ENCODE results near the gene GMEB2. TPM values are rescaled to one million over a fixed set of nuclear protein-coding genes. Genes with fewer than 3 reads are reported as not detected.

GMEB2 gene
- total and polyA plus RNA-seq, 10 of the 15 experiments (the other 5 are each of a cell fraction or from before 2014, with no cell fraction given), result 0.08 to 15.1 (median 6.9) TPM

DNA sequence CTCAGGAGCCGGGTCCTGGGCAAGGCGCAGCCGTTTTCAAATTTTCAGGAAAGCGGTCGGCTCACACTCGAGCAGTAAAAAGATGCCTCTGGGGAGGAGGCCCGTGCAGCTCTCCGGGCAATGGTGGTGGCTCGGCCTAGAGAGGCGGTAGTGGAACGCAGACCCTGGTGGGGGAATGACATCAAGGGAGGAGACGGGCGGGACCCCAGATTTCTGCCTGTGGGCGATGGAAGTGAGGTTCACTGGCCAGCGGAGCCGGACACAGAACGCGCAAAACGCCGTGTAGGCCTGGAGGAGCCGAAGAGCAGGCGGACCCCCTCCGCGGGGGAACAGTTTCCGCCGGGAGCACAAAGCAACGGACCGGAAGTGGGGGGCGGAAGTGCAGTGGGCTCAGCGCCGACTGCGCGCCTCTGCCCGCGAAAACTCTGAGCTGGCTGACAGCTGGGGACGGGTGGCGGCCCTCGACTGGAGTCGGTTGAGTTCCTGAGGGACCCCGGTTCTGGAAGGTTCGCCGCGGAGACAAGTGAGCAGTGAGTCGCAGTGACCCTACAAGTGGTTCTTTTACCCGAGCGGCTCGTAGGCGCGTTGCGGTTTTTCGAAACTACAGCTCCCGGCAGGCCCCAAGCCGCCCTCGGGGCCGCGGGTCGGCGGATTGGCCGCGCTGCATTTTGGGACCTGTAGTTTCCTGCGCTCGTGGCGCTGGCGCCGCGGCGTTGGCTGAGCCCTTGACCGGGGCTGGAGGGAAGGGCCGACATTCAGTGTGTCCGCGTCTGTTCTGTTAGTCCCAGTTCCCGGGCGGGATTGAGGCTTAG lies 31.2 kb upstream of the GMEB2 start, which contains the start of gene RTEL1 (continued):
- no peak for TF ChIP-seq MYB (IDR thresholded peaks at IDR 0.05; ENCODE audit: borderline replicate concordance, low read depth, low read length)
- TF ChIP-seq JUNB (IDR thresholded peaks at IDR 0.05), result no peak
- TF ChIP-seq, protein P1, sequence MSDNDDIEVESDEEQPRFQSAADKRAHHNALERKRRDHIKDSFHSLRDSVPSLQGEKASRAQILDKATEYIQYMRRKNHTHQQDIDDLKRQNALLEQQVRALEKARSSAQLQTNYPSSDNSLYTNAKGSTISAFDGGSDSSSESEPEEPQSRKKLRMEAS (IDR thresholded peaks at IDR 0.05; ENCODE audit: low read depth, low read length), result no peak; the same call in 1 of the 2 replicates
- TF ChIP-seq CBX5 (IDR thresholded peaks at IDR 0.05; ENCODE audit: low read depth), result no peak
- TF ChIP-seq, protein P2, sequence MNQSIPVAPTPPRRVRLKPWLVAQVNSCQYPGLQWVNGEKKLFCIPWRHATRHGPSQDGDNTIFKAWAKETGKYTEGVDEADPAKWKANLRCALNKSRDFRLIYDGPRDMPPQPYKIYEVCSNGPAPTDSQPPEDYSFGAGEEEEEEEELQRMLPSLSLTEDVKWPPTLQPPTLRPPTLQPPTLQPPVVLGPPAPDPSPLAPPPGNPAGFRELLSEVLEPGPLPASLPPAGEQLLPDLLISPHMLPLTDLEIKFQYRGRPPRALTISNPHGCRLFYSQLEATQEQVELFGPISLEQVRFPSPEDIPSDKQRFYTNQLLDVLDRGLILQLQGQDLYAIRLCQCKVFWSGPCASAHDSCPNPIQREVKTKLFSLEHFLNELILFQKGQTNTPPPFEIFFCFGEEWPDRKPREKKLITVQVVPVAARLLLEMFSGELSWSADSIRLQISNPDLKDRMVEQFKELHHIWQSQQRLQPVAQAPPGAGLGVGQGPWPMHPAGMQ (IDR thresholded peaks at IDR 0.05; ENCODE audit: borderline replicate concordance), result no peak
- TF ChIP-seq NR2C2 (IDR thresholded peaks at IDR 0.05; ENCODE audit: borderline replicate concordance, control insufficient read depth, insufficient read length, low read depth), result no peak
- TF ChIP-seq, protein P3, sequence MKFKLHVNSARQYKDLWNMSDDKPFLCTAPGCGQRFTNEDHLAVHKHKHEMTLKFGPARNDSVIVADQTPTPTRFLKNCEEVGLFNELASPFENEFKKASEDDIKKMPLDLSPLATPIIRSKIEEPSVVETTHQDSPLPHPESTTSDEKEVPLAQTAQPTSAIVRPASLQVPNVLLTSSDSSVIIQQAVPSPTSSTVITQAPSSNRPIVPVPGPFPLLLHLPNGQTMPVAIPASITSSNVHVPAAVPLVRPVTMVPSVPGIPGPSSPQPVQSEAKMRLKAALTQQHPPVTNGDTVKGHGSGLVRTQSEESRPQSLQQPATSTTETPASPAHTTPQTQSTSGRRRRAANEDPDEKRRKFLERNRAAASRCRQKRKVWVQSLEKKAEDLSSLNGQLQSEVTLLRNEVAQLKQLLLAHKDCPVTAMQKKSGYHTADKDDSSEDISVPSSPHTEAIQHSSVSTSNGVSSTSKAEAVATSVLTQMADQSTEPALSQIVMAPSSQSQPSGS (IDR thresholded peaks at IDR 0.05; ENCODE audit: low read length), result no peak
- TF ChIP-seq, protein P4, sequence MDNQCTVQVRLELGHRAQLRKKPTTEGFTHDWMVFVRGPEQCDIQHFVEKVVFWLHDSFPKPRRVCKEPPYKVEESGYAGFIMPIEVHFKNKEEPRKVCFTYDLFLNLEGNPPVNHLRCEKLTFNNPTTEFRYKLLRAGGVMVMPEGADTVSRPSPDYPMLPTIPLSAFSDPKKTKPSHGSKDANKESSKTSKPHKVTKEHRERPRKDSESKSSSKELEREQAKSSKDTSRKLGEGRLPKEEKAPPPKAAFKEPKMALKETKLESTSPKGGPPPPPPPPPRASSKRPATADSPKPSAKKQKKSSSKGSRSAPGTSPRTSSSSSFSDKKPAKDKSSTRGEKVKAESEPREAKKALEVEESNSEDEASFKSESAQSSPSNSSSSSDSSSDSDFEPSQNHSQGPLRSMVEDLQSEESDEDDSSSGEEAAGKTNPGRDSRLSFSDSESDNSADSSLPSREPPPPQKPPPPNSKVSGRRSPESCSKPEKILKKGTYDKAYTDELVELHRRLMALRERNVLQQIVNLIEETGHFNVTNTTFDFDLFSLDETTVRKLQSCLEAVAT (IDR thresholded peaks at IDR 0.05), result peak; percentile 82
- no peak; the same call in 1 of the 2 replicates for TF ChIP-seq DPF2 (IDR thresholded peaks at IDR 0.05)
- TF ChIP-seq MTA2 (IDR thresholded peaks at IDR 0.05; ENCODE audit: low read depth), result peak; percentile 62; the same call in 1 of the 2 replicates
- peak; percentile 43; the same call in 1 of the 2 replicates for TF ChIP-seq SMARCA5 (IDR thresholded peaks at IDR 0.05)
- peak; percentile 85; the same call in 1 of the 2 replicates for TF ChIP-seq CREM (IDR thresholded peaks at IDR 0.05; ENCODE audit: low read depth)
- no peak for TF ChIP-seq PAX5 (IDR thresholded peaks at IDR 0.05; ENCODE audit: borderline replicate concordance, low read depth, low read length)
- TF ChIP-seq, protein P5, sequence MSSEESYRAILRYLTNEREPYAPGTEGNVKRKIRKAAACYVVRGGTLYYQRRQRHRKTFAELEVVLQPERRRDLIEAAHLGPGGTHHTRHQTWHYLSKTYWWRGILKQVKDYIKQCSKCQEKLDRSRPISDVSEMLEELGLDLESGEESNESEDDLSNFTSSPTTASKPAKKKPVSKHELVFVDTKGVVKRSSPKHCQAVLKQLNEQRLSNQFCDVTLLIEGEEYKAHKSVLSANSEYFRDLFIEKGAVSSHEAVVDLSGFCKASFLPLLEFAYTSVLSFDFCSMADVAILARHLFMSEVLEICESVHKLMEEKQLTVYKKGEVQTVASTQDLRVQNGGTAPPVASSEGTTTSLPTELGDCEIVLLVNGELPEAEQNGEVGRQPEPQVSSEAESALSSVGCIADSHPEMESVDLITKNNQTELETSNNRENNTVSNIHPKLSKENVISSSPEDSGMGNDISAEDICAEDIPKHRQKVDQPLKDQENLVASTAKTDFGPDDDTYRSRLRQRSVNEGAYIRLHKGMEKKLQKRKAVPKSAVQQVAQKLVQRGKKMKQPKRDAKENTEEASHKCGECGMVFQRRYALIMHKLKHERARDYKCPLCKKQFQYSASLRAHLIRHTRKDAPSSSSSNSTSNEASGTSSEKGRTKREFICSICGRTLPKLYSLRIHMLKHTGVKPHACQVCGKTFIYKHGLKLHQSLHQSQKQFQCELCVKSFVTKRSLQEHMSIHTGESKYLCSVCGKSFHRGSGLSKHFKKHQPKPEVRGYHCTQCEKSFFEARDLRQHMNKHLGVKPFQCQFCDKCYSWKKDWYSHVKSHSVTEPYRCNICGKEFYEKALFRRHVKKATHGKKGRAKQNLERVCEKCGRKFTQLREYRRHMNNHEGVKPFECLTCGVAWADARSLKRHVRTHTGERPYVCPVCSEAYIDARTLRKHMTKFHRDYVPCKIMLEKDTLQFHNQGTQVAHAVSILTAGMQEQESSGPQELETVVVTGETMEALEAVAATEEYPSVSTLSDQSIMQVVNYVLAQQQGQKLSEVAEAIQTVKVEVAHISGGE (CRISPR knock-in tag; IDR thresholded peaks at IDR 0.05), result peak; percentile 95
- TF ChIP-seq, protein P6, sequence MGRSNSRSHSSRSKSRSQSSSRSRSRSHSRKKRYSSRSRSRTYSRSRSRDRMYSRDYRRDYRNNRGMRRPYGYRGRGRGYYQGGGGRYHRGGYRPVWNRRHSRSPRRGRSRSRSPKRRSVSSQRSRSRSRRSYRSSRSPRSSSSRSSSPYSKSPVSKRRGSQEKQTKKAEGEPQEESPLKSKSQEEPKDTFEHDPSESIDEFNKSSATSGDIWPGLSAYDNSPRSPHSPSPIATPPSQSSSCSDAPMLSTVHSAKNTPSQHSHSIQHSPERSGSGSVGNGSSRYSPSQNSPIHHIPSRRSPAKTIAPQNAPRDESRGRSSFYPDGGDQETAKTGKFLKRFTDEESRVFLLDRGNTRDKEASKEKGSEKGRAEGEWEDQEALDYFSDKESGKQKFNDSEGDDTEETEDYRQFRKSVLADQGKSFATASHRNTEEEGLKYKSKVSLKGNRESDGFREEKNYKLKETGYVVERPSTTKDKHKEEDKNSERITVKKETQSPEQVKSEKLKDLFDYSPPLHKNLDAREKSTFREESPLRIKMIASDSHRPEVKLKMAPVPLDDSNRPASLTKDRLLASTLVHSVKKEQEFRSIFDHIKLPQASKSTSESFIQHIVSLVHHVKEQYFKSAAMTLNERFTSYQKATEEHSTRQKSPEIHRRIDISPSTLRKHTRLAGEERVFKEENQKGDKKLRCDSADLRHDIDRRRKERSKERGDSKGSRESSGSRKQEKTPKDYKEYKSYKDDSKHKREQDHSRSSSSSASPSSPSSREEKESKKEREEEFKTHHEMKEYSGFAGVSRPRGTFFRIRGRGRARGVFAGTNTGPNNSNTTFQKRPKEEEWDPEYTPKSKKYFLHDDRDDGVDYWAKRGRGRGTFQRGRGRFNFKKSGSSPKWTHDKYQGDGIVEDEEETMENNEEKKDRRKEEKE (IDR thresholded peaks at IDR 0.05), result no peak
- TF ChIP-seq RFX5 (IDR thresholded peaks at IDR 0.05; ENCODE audit: low read depth, low read length), result no peak
- TF ChIP-seq CBX3 (IDR thresholded peaks at IDR 0.05; ENCODE audit: borderline replicate concordance, low read depth), result no peak
- TF ChIP-seq BCL11A (IDR thresholded peaks at IDR 0.05; ENCODE audit: low read depth, low read length), result no peak
- peak; percentile 91 for TF ChIP-seq SIX5 (IDR thresholded peaks at IDR 0.05; ENCODE audit: low read depth, low read length, severe bottlenecking)
